HepG2 (cell line): ENCODE results near the gene SNAP29. TPM values are rescaled to one million over a fixed set of nuclear protein-coding genes. Genes with fewer than 3 reads are reported as not detected.
A peak's percentile ranks its signal among the peaks of the same experiment; 100 is the strongest.

Experiments
- ADNP ChIP-seq: sonication (generic); formaldehyde crosslinking; IDR thresholded peaks from 2 replicates; pipeline ENCODE4 v1.4.0; 2020; ENCODE audit warnings: missing genetic modification reagents
- ARNT2 ChIP-seq: sonication (generic); formaldehyde crosslinking; IDR thresholded peaks from 2 replicates; pipeline ENCODE4 v1.8.0; 2022; ENCODE audit warnings: mild to moderate bottlenecking, low read depth, missing genetic modification reagents, moderate library complexity
- ASH2L ChIP-seq: fragments of 300-600, 200-600 bp; sonication (generic); IDR thresholded peaks from 2 replicates; pipeline ENCODE4 v1.7.0; 2017; ENCODE audit warnings: low read depth, mild to moderate bottlenecking, moderate library complexity, mixed read lengths, low read length; ENCODE audit not compliant: insufficient read length
- EEA1 ChIP-seq: sonication (generic); formaldehyde crosslinking; IDR thresholded peaks from 2 replicates; pipeline ENCODE4 v1.5.1; 2020; ENCODE audit warnings: mild to moderate bottlenecking, missing genetic modification reagents, borderline replicate concordance
- EHMT2 ChIP-seq: fragments of 200-600 bp; sonication (generic); IDR thresholded peaks from 2 replicates; pipeline ENCODE4 v1.7.0; 2017; ENCODE audit warnings: antibody characterized with exemption, low read depth, low read length, borderline replicate concordance
- ETV5 ChIP-seq: IDR thresholded peaks from 2 replicates; pipeline ENCODE4 v1.6.1; 2018; ENCODE audit warnings: missing biosample characterization, missing genetic modification reagents, inconsistent platforms, borderline replicate concordance
- GABPA ChIP-seq, 2 experiments: IDR thresholded peaks; 2 replicates each; pipeline ENCODE4 v1.6.1; 2011 to 2016; ENCODE audit warnings: low read depth in 2 of 2, low read length in 1 of 2, missing biosample characterization in 1 of 2, missing genetic modification characterization in 1 of 2
- HDAC1 ChIP-seq: sonication (generic); formaldehyde crosslinking; IDR thresholded peaks from 2 replicates; pipeline ENCODE4 v1.5.1; 2020; ENCODE audit warnings: mild to moderate bottlenecking, missing genetic modification reagents
- HHEX ChIP-seq: IDR thresholded peaks from 2 replicates; pipeline ENCODE4 v1.6.1; 2016; ENCODE audit warnings: control low read depth
- HNF4A ChIP-seq: sonication (generic); formaldehyde crosslinking; IDR thresholded peaks from 2 replicates; pipeline ENCODE4 v1.4.0; 2020; ENCODE audit warnings: missing genetic modification reagents
- IRF2 ChIP-seq: IDR thresholded peaks from 2 replicates; pipeline ENCODE4 v1.6.1; 2018; ENCODE audit warnings: missing genetic modification reagents, missing compliant biosample characterization
- KDM2A ChIP-seq: sonication (generic); formaldehyde crosslinking; IDR thresholded peaks from 2 replicates; pipeline ENCODE4 v1.4.0; 2020; ENCODE audit warnings: low read depth, missing genetic modification reagents, borderline replicate concordance
- MAX ChIP-seq: IDR thresholded peaks from 2 replicates; pipeline ENCODE4 v1.6.1; 2012; ENCODE audit warnings: inconsistent platforms
- MBNL3 ChIP-seq: fragments of 250-450 bp; sonication (Bioruptor Pico); conservative IDR thresholded peaks from 2 replicates; pipeline ENCODE4 v1.8.0; 2022; ENCODE audit warnings: mild to moderate bottlenecking, inconsistent platforms
- MYNN ChIP-seq: sonication (generic); formaldehyde crosslinking; IDR thresholded peaks from 2 replicates; pipeline ENCODE4 v1.4.0; 2020; ENCODE audit warnings: mild to moderate bottlenecking, low read depth, missing genetic modification reagents
- PAF1 ChIP-seq: IDR thresholded peaks from 2 replicates; pipeline ENCODE4 v1.6.1; 2016; ENCODE audit warnings: missing genetic modification reagents, missing compliant biosample characterization
- PHF20 ChIP-seq: sonication (generic); formaldehyde crosslinking; IDR thresholded peaks from 2 replicates; pipeline ENCODE4 v1.5.0; 2020; ENCODE audit warnings: mild to moderate bottlenecking, missing genetic modification reagents
- POLR2AphosphoS5 ChIP-seq: IDR thresholded peaks from 2 replicates; pipeline ENCODE4 v1.6.1; 2012; ENCODE audit warnings: low read depth, low read length
- SOX5 ChIP-seq: IDR thresholded peaks from 2 replicates; pipeline ENCODE4 v1.6.1; 2016; ENCODE audit warnings: borderline replicate concordance
- SP140L ChIP-seq: sonication (generic); formaldehyde crosslinking; IDR thresholded peaks from 2 replicates; pipeline ENCODE4 v1.4.0; 2020; ENCODE audit warnings: missing genetic modification reagents, borderline replicate concordance
- SP2 ChIP-seq: sonication (generic); formaldehyde crosslinking; IDR thresholded peaks from 2 replicates; pipeline ENCODE4 v1.5.1; 2020; ENCODE audit warnings: mild to moderate bottlenecking, missing genetic modification reagents
- ZBTB38 ChIP-seq: sonication (generic); formaldehyde crosslinking; IDR thresholded peaks from 2 replicates; pipeline ENCODE4 v1.5.1; 2020; ENCODE audit warnings: mild to moderate bottlenecking, missing genetic modification reagents
- ZEB1 ChIP-seq: IDR thresholded peaks from 2 replicates; pipeline ENCODE4 v1.6.1; 2012; ENCODE audit warnings: mild to moderate bottlenecking, low read depth, inconsistent platforms; ENCODE audit not compliant: insufficient replicate concordance
- ZNF235 ChIP-seq: sonication (generic); formaldehyde crosslinking; IDR thresholded peaks from 2 replicates; pipeline ENCODE4 v1.8.1; 2023; ENCODE audit warnings: mild to moderate bottlenecking, missing genetic modification reagents, borderline replicate concordance
- ZNF350 ChIP-seq: sonication (generic); formaldehyde crosslinking; IDR thresholded peaks from 2 replicates; pipeline ENCODE4 v1.4.0; 2020; ENCODE audit warnings: mild to moderate bottlenecking, low read depth, missing genetic modification reagents, borderline replicate concordance
- ZNF605 ChIP-seq: sonication (generic); formaldehyde crosslinking; IDR thresholded peaks from 2 replicates; pipeline ENCODE4 v1.8.0; 2022; ENCODE audit warnings: mild to moderate bottlenecking, missing genetic modification reagents
- ZNF761 ChIP-seq: sonication (generic); formaldehyde crosslinking; conservative IDR thresholded peaks from 2 replicates; pipeline ENCODE4 v1.4.0; 2020; ENCODE audit warnings: mild to moderate bottlenecking, missing genetic modification reagents
- ZNF790 ChIP-seq: sonication (generic); formaldehyde crosslinking; IDR thresholded peaks from 2 replicates; pipeline ENCODE4 v1.8.0; 2022; ENCODE audit warnings: missing genetic modification reagents, mild to moderate bottlenecking, borderline replicate concordance
- polyA plus RNA-seq, 8 experiments: library from polyadenylated mRNA; depleted of rRNA in 3 of 8; stranded (reverse) in 7 of 8; unstranded in 1 of 8; fragments of >200 nt; fragmentation: Illumina TruSeq in 4 of 8; extraction: Trizol in 4 of 8; gene quantifications; 2 replicates each; pipeline versions ENCODE4 v1.2.1 to v1.2.3, GENCODE V29; 2011 to 2016; ENCODE audit warnings: low read depth in 4 of 8, missing spikeins in 1 of 8, mixed read lengths in 1 of 8; ENCODE audit not compliant: insufficient read depth in 1 of 8
- total RNA-seq, 5 experiments: library from RNA; depleted of rRNA; stranded (reverse); fragments of >200 nt; fragmentation: Illumina TruSeq; extraction: Trizol; gene quantifications; 2 replicates each; pipeline ENCODE4 v1.2.3, GENCODE V29; 2016; ENCODE audit warnings: low read depth in 1 of 5
- TF ChIP-seq, protein P1 (sequence below): sonication (generic); formaldehyde crosslinking; IDR thresholded peaks from 2 replicates; pipeline ENCODE4 v1.4.0; 2020; ENCODE audit warnings: missing genetic modification reagents

Gene SNAP29
- total and polyA plus RNA-seq, 2 of the 13 experiments (the other 11 are each of a cell fraction or from before 2014, with no cell fraction given) = 12.3 to 30.7 TPM

DNA sequence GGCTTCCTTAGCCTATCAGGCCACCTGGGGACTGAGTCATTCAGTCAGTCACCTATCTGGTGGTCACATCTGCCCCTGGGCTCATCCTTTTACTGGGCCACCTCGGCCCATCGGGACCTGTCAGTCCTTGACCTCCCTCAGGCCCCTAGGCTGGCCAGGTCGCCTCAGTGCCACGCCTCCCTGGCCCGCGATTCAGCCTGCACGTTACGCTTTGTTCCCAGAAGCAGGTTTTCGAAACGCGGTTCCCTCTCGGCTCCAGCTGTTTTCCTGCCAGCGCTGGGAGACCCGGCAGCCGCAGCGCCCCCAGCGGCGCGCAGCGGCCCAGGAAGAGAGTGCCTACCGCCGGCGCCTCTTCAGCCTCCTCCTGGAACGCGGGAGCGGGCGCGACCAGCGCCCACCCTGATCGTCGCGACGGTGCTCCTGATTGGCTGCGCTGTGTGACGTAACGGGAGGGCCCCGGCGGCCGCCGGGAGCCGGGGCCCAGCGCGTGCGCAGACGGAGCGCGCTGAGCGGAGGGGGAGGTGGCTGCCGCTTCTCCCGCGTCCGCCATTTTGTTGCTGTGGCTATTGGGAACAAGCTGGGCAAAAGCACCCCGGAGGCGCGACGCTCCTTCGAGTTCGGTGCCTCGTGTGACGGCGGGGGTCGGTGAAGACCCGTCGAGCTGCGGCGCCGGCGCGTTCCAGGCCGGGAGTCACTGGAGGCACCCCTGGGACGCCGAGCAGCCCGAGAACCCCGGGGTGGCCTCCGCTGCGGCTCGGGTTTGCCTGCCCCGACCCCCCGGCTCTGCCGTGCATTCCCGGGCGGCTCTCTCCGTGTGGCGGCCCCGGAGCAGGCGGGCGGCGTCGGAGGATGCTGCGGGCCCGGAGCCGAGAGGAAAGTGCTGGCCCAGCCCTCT lies 58.4 kb downstream of the SNAP29 start, which contains the start of gene CRKL (continued):
- peak; percentile 85; the same call in 1 of the 2 replicates for TF ChIP-seq IRF2
- TF ChIP-seq, protein P1, sequence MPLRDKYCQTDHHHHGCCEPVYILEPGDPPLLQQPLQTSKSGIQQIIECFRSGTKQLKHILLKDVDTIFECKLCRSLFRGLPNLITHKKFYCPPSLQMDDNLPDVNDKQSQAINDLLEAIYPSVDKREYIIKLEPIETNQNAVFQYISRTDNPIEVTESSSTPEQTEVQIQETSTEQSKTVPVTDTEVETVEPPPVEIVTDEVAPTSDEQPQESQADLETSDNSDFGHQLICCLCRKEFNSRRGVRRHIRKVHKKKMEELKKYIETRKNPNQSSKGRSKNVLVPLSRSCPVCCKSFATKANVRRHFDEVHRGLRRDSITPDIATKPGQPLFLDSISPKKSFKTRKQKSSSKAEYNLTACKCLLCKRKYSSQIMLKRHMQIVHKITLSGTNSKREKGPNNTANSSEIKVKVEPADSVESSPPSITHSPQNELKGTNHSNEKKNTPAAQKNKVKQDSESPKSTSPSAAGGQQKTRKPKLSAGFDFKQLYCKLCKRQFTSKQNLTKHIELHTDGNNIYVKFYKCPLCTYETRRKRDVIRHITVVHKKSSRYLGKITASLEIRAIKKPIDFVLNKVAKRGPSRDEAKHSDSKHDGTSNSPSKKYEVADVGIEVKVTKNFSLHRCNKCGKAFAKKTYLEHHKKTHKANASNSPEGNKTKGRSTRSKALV (CRISPR knock-in tag) = peak; percentile 72; the same call in 1 of the 2 replicates
- TF ChIP-seq EEA1 = no peak
- TF ChIP-seq ZNF235 (CRISPR knock-in tag) = peak; percentile 78; the same call in 1 of the 2 replicates
- no peak for TF ChIP-seq ADNP (CRISPR knock-in tag)
- peak; percentile 78 for TF ChIP-seq ARNT2 (CRISPR knock-in tag)
- TF ChIP-seq PAF1 (CRISPR knock-in tag) = no peak
- TF ChIP-seq ASH2L = peak; percentile 83
- peak; percentile 59 for TF ChIP-seq SP2 (CRISPR knock-in tag)
- peak; percentile 75; the same call in 1 of the 2 replicates for TF ChIP-seq SP140L (CRISPR knock-in tag)
- peak; percentile 83 for TF ChIP-seq SOX5
- TF ChIP-seq HHEX (CRISPR knock-in tag) = no peak
- TF ChIP-seq ZNF790 (CRISPR knock-in tag) = 0 out of 2 replicates have a peak, but pooled peaks have one; percentile 57
- peak; percentile 89 for TF ChIP-seq MAX
- no peak for TF ChIP-seq MYNN
- peak; percentile 75 for TF ChIP-seq POLR2AphosphoS5
- peak; percentile 45; the same call in 1 of the 2 replicates for TF ChIP-seq PHF20 (CRISPR knock-in tag)
- TF ChIP-seq ZNF761 = 0 out of 2 replicates have a peak, but pooled peaks have one; percentile 30
- no peak for TF ChIP-seq MBNL3 (CRISPR knock-in tag)
- TF ChIP-seq KDM2A = peak; percentile 96
- TF ChIP-seq ETV5 (CRISPR knock-in tag) = peak; percentile 51
- peak; percentile 69 for TF ChIP-seq HNF4A (CRISPR knock-in tag)
- TF ChIP-seq ZNF605 (CRISPR knock-in tag) = peak; percentile 71
- peak; percentile 87; the same call in 1 of the 2 replicates for TF ChIP-seq ZBTB38
- TF ChIP-seq ZNF350 (CRISPR knock-in tag) = peak; percentile 91; the same call in 1 of the 2 replicates
- no peak for TF ChIP-seq EHMT2
- TF ChIP-seq HDAC1 (CRISPR knock-in tag) = peak; percentile 97
- TF ChIP-seq GABPA (IDR thresholded peaks at IDR 0.05; ENCODE audit: low read depth, low read length) = no peak
- TF ChIP-seq GABPA (CRISPR knock-in tag; IDR thresholded peaks at IDR 0.05; ENCODE audit: low read depth) = peak; percentile 13; the same call in 1 of the 2 replicates
- peak; percentile 77 for TF ChIP-seq ZEB1
